ENCODE measurements around the gene ARL8B.

DNA sequence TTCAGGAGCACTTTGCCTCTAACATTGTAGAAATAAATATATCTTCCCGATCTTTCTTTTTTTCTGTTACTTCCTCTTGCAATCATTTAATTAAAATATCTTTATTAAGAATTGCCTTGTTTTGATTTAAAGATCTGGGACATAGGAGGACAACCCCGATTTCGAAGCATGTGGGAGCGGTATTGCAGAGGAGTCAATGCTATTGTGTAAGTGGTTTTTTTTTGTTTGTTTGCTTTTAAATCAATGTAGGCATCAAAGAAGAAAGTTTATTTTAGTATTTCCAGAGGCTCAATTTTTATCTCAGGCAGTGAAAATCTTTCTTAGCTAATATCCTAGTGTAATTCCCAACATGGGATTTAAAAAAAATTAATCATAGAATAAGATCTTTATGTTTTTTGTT is 49.9 kb downstream of the ARL8B start:
- TF ChIP-seq, protein P1, sequence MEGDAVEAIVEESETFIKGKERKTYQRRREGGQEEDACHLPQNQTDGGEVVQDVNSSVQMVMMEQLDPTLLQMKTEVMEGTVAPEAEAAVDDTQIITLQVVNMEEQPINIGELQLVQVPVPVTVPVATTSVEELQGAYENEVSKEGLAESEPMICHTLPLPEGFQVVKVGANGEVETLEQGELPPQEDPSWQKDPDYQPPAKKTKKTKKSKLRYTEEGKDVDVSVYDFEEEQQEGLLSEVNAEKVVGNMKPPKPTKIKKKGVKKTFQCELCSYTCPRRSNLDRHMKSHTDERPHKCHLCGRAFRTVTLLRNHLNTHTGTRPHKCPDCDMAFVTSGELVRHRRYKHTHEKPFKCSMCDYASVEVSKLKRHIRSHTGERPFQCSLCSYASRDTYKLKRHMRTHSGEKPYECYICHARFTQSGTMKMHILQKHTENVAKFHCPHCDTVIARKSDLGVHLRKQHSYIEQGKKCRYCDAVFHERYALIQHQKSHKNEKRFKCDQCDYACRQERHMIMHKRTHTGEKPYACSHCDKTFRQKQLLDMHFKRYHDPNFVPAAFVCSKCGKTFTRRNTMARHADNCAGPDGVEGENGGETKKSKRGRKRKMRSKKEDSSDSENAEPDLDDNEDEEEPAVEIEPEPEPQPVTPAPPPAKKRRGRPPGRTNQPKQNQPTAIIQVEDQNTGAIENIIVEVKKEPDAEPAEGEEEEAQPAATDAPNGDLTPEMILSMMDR (IDR thresholded peaks at IDR 0.05): no peak
- TF ChIP-seq EP300 (IDR thresholded peaks at IDR 0.05): no peak
- no peak for TF ChIP-seq POLR2AphosphoS5 (IDR thresholded peaks at IDR 0.05)
